SK-N-SH treated with all-trans-retinoic acid at 6 μM for 48 hours (cell line): ENCODE results near the gene TRPM2.

Source experiments
- ARNTL ChIP-seq: fragments of 450-650 bp; formaldehyde crosslinking; IDR thresholded peaks from 2 replicates; pipeline ENCODE4 v1.5.0; 2020; ENCODE audit warnings: low read depth, mild to moderate bottlenecking, moderate library complexity, borderline replicate concordance
- PPARA ChIP-seq: fragments of 250-450 bp; sonication (Bioruptor Pico); IDR thresholded peaks from 2 replicates; pipeline ENCODE4 v1.5.0; 2020; ENCODE audit warnings: mild to moderate bottlenecking, borderline replicate concordance
- ZFP3 ChIP-seq: fragments of 250-450 bp; sonication (Bioruptor Pico); IDR thresholded peaks from 2 replicates; pipeline ENCODE4 v1.5.0; 2020; ENCODE audit warnings: mild to moderate bottlenecking, moderate library complexity
- ZFP30 ChIP-seq: fragments of 450-650 bp; formaldehyde crosslinking; IDR thresholded peaks from 2 replicates; pipeline ENCODE4 v1.5.0; 2022; ENCODE audit warnings: mild to moderate bottlenecking, moderate library complexity
- ZNF8 ChIP-seq: fragments of 450-650 bp; formaldehyde crosslinking; IDR thresholded peaks from 2 replicates; pipeline ENCODE4 v1.5.0; 2020; ENCODE audit warnings: mild to moderate bottlenecking, moderate library complexity

DNA sequence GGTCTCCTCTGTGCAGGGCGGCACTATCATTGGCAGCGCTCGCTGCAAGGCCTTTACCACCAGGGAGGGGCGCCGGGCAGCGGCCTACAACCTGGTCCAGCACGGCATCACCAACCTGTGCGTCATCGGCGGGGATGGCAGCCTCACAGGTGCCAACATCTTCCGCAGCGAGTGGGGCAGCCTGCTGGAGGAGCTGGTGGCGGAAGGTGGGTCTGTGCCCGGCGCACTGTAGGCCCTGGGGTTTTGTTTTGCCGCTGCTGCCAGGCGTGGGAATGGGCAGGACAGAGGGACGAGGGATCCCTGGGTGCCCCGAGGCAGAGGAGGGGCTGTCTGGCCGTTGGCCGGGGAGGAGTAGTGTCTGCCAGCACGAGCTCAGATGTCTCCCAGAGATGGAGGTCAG is 41.3 kb upstream of the TRPM2 start:
- TF ChIP-seq ZFP30 (CRISPR knock-in tag) = no peak
- no peak for TF ChIP-seq ZFP3 (CRISPR knock-in tag)
- TF ChIP-seq ARNTL = no peak
- TF ChIP-seq PPARA = no peak
- no peak for TF ChIP-seq ZNF8 (CRISPR knock-in tag)
